ENCODE data around the gene LRRC4C.

Gene LRRC4C

DNA sequence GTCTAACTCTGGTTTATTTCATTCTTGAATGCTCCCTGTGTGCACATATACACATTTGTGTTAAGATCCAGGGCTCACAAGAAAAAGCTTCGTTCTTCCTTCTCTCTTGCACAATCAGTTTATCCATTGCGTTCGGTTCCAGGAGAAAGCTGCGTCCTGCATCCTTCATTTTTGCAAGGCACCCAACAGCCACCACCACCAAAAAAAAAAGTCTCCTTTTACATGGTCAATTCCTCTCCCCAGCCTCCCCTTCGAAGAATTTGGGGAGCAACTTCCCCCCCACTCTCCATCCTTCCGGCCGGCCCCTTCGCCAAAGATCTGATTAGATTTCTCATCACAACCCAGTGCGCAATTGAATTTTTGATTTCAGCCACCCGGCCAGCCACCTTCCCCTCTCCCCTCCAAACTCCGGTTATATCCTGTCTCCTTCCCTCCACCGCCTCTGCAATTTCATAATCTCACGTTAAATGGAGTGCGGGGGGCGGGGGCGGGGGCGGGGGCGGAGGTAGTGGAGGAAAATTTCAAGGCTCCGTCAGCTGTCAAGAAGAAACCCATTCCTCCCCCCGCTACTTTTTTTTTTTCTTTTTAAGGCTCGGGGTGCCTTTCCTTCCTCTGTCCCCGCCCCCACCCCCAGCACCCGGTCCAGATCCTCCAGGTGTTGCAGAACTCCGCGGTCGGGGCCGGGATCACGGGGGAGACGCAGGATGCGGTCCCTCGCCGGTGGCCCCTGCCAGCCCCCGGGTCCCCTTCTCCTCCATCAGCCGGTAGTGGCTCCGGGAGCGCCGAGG lies 1166.5 kb downstream of the LRRC4C start:
- TF ChIP-seq, protein P1, sequence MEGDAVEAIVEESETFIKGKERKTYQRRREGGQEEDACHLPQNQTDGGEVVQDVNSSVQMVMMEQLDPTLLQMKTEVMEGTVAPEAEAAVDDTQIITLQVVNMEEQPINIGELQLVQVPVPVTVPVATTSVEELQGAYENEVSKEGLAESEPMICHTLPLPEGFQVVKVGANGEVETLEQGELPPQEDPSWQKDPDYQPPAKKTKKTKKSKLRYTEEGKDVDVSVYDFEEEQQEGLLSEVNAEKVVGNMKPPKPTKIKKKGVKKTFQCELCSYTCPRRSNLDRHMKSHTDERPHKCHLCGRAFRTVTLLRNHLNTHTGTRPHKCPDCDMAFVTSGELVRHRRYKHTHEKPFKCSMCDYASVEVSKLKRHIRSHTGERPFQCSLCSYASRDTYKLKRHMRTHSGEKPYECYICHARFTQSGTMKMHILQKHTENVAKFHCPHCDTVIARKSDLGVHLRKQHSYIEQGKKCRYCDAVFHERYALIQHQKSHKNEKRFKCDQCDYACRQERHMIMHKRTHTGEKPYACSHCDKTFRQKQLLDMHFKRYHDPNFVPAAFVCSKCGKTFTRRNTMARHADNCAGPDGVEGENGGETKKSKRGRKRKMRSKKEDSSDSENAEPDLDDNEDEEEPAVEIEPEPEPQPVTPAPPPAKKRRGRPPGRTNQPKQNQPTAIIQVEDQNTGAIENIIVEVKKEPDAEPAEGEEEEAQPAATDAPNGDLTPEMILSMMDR (conservative IDR thresholded peaks at IDR 0.05; ENCODE audit: low read length), result no peak
- DNase-seq (ENCODE audit: low read depth), result no peak
- H3K4me3 ChIP-seq (ENCODE audit: low read length), result peak overlapping the region; percentile 65

DNA sequence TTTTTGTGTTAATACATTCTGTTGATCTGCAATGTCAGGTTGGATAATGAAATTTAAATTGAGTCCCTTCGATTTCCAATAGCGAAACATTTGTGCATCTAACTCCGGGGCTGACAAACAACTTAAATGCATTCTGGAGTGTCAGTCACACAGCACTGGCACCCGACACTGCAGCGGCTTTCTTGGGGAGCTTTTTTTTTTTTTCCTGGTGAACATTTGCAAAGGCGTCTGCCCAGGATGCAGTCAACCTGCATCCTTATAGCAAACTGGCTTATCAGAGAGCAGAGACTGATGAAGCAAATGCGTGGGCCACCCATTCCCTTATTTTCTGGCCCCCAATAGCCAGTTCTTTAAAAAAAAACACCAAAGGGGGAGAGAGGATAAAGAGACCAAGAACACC lies 1167.7 kb downstream of the LRRC4C start:
- DNase-seq (ENCODE audit: low read depth), result no peak
- TF ChIP-seq, protein P1 (conservative IDR thresholded peaks at IDR 0.05; ENCODE audit: low read length), result no peak
- H3K4me3 ChIP-seq (ENCODE audit: low read length), result no peak overlapping the region

DNA sequence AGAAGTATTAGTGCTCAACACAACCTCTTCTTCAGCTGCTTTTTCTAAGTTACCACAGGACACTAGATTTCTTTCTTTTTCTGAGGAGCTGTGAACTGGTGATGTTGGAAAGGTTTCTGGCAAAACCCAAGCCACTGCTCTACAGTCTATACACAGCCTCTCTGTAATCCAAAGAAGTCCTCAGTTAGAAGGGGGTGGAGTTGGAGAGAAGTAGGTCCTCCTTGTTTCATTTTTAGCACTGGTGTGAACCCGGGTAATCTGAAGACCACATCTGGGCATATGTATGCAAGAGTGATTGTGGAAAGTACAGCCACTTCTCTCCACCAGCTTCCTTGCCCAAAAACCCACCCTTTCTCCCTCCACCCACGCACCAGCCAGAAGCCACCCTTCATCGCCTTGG lies 1168.1 kb downstream of the LRRC4C start:
- TF ChIP-seq, protein P1 (conservative IDR thresholded peaks at IDR 0.05; ENCODE audit: low read length), result no peak
- no peak overlapping the region for H3K4me3 ChIP-seq (ENCODE audit: low read length)
- DNase-seq (ENCODE audit: low read depth), result no peak

DNA sequence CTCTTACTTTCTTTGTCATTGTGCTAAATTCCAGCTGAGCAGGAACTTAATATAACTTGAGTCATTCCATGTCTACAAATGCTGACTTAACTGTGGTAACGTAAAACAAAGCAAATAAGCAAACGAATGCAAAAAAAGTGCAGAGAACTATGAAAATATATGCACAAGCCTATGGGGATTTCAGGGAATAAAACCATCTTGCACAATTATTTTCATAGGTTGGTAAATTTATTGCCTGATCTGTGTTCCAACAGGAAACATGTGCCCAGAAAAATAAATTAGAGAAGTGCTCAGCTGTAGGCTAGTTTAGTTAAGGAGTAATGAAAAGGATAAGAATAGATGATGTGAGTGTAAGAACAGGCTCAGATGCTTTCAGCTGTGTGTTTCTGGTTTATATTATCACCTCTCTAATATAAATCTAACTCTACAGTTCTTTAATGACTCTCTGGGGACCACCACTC lies 1169.3 kb downstream of the LRRC4C start:
- DNase-seq (ENCODE audit: low read depth), result no peak
- TF ChIP-seq, protein P1 (conservative IDR thresholded peaks at IDR 0.05; ENCODE audit: low read length), result no peak
- H3K4me3 ChIP-seq (ENCODE audit: low read length), result no peak overlapping the region

DNA sequence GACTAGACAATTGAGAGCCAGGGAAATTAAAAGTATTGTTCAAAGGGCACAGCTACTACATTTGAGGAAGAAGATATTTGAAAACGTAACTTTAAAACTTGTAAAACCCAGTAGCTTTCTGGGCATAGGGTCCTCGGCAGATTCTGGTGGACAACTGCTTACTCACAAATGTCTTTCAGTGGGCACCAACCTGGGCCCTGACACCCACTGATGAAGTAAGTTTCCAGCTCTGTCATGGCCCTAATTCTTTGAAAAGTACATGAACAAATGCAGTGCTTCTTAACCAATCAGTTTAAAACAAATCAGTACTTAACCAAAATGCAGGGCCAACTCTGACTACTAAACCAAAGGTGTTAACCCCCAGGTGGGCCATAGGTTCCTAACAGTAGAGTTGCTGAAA lies 1170.1 kb downstream of the LRRC4C start:
- TF ChIP-seq, protein P1 (conservative IDR thresholded peaks at IDR 0.05; ENCODE audit: low read length), result no peak
- no peak for DNase-seq (ENCODE audit: low read depth)
- H3K4me3 ChIP-seq (ENCODE audit: low read length), result no peak overlapping the region

DNA sequence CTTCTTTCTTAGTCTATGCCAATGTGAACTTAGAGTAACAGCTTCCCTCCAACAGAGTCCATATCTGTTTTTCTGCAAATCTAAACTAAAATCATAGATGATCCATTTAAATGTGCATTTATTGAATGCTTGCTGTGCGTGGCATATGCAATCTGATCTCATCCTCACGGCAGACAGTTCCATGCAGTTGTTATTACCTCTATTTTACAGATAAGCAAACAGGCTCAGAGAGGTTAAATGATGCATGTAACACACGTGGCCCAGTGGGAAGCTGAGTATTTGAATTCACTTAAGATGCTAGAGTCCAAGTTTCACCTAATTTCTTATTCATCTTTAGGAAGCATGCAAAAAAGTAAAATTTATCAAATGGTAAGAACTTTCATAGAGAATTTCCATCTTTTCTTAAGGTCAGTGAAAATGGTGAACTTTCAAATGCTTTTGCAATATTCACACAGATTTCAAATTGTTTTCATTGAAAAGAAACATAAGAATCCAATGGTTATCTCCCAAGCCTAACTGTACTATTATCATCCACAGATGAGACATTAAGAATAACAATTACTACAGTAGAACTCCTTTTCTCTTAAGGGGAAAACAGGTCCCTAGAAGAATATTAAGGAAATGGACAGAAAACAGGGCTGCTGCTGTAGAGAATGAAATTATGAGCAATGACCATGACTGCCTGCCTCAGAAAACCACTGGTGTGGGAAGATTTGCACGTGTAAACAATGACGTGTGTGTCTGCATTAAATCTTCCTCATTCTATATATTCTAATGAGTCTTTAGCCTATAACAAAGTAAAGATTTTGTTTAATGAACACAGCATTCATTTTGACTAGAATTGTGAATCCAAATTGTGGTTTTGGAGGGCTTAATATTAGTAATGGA lies 1171.3 kb downstream of the LRRC4C start:
- H3K4me3 ChIP-seq (ENCODE audit: low read length), result no peak overlapping the region
- no peak for DNase-seq (ENCODE audit: low read depth)
- TF ChIP-seq, protein P1 (conservative IDR thresholded peaks at IDR 0.05; ENCODE audit: low read length), result no peak

All from AG10803 (cell line).